Ascending aorta (tissue), 2 donors: ENCODE results near the gene LASP1NB.
A peak's percentile ranks its signal among the peaks of the same experiment; 100 is the strongest.

Experiments used
- DNase-seq, 2 donors: peaks; one replicate each; pipeline ENCODE4 v3.0.0-alpha.2; 2019; ENCODE audit warnings: low spot score in 2 of 2
- H3K27ac ChIP-seq, 2 donors: fragments of 200-600 bp; sonication (generic); one replicate each; pipeline ENCODE4 v1.5.1; 2016 to 2017; ENCODE audit warnings: mild to moderate bottlenecking in 1 of 2
- H3K27me3 ChIP-seq: fragments of 200-600 bp; sonication (generic); one replicate; pipeline ENCODE4 v1.5.1; 2017
- H3K36me3 ChIP-seq, 2 donors: fragments of 200-600 bp; sonication (generic); one replicate each; pipeline ENCODE4 v1.5.1; 2016
- H3K4me1 ChIP-seq, 2 donors: fragments of 200-600 bp; sonication (generic); one replicate each; pipeline ENCODE4 v1.5.1; 2016 to 2017; ENCODE audit warnings: mild to moderate bottlenecking in 1 of 2
- H3K4me3 ChIP-seq, 2 donors: fragments of 200-600 bp; sonication (generic); one replicate each; pipeline ENCODE4 v1.5.1; 2016 to 2017; ENCODE audit warnings: mild to moderate bottlenecking in 1 of 2
- H3K9me3 ChIP-seq, 2 donors: fragments of 200-600 bp; sonication (generic); one replicate each; pipeline ENCODE4 v1.5.1; 2016
- CTCF ChIP-seq, 3 experiments: fragments of 200-600 bp in 2 of 3; fragments of 450-650 bp in 1 of 3; sonication (generic) in 2 of 3; IDR thresholded peaks; one replicate each; pipeline ENCODE4 v1.5.1; 2016 to 2019; ENCODE audit warnings: antibody characterized with exemption in 3 of 3, mild to moderate bottlenecking in 1 of 3, moderate library complexity in 1 of 3
- intact Hi-C: fragments of 100-400 bp; cut with DNase I; formaldehyde crosslinking; loops from one replicate; pipeline ENCODE4 v1.15.1; 2023

The LASP1NB gene

GRCh38 chr17:38889745-38890409, 35.5 kb upstream of the LASP1NB start:
- Histone ChIP-seq H3K9me3 (no peaks in the 10 kb centered on the region), H3K4me1 (peaks cover 12 to 48% of the 10 kb centered on the region in 2 donors), H3K27me3 (no peaks in the 10 kb centered on the region), H3K27ac (peak overlapping the region; percentile 4 to 21), H3K4me3 (no peak overlapping the region), H3K36me3 (peaks cover 50 to 71% of the 10 kb centered on the region in 2 donors)
- DNase-seq = no peak
- no peak for TF ChIP-seq CTCF (IDR thresholded peaks at IDR 0.05)
- intact Hi-C loops = no loop called here

- intact Hi-C loops = no loop called here
Observed at GRCh38 chr17:38890410-38890746, 35.0 kb upstream of the LASP1NB start.

GRCh38 chr17:38891441-38891840, 34.0 kb upstream of the LASP1NB start:
- no peak overlapping the region for H3K4me3 ChIP-seq
- peaks cover 8 to 40% of the 10 kb centered on the region in 2 donors for H3K4me1 ChIP-seq
- intact Hi-C loops = no loop called here
- TF ChIP-seq CTCF (IDR thresholded peaks at IDR 0.05) = no peak
- peaks cover 63 to 74% of the 10 kb centered on the region in 2 donors for H3K36me3 ChIP-seq
- H3K27ac ChIP-seq = peak overlapping the region in 1 of 2 donors; percentile 4
- no peak for DNase-seq
- H3K27me3 ChIP-seq = no peaks in the 10 kb centered on the region
- no peaks in the 10 kb centered on the region for H3K9me3 ChIP-seq

More at GRCh38 chr17:38890410-38890746, 35.0 kb upstream of the LASP1NB start:
- peaks cover 53 to 66% of the 10 kb centered on the region in 2 donors for H3K36me3 ChIP-seq
- H3K27ac ChIP-seq = peak overlapping the region; percentile 4 to 21
- no peak for TF ChIP-seq CTCF (IDR thresholded peaks at IDR 0.05)
- H3K9me3 ChIP-seq = no peaks in the 10 kb centered on the region
- no peak for DNase-seq
- no peak overlapping the region for H3K4me3 ChIP-seq
- no peaks in the 10 kb centered on the region for H3K27me3 ChIP-seq
- H3K4me1 ChIP-seq = peaks cover 10 to 43% of the 10 kb centered on the region in 2 donors

- intact Hi-C loops = no loop called here
- Histone ChIP-seq H3K36me3 (peaks cover 62 to 79% of the 10 kb centered on the region in 2 donors), H3K4me1 (peaks cover 15 to 41% of the 10 kb centered on the region in 2 donors), H3K9me3 (no peaks in the 10 kb centered on the region), H3K27me3 (no peaks in the 10 kb centered on the region), H3K4me3 (no peak overlapping the region), H3K27ac (no peak overlapping the region)
- no peak for TF ChIP-seq CTCF (IDR thresholded peaks at IDR 0.05)
- no peak for DNase-seq
Observed at GRCh38 chr17:38892083-38892482, 33.3 kb upstream of the LASP1NB start.

- intact Hi-C loops = no loop called here
- Histone ChIP-seq H3K27me3 (no peaks in the 10 kb centered on the region), H3K36me3 (peaks cover 57 to 79% of the 10 kb centered on the region in 2 donors), H3K27ac (peak overlapping the region in 1 of 2 donors; percentile 63), H3K9me3 (no peaks in the 10 kb centered on the region), H3K4me3 (no peak overlapping the region), H3K4me1 (peaks cover 20 to 41% of the 10 kb centered on the region in 2 donors)
- DNase-seq = no peak
- TF ChIP-seq CTCF (IDR thresholded peaks at IDR 0.05) = no peak
Observed at GRCh38 chr17:38892620-38893019, 32.8 kb upstream of the LASP1NB start.
